ENCODE data around the gene GRPR.
A peak's percentile ranks its signal among the peaks of the same experiment; 100 is the strongest.

The GRPR gene

GRCh38 chrX:16114611-16115010 is 8.8 kb upstream of the GRPR start:
- H3K4me1 ChIP-seq: no peaks in the 10 kb centered on the region
- no peak for DNase-seq (ENCODE audit: low spot score in 2 of 2)
- H3K27me3 ChIP-seq (ENCODE audit: low read depth): no peaks in the 10 kb centered on the region
- peaks cover 3% of the 10 kb centered on the region; the same call in 1 of the 2 replicates for H3K9me3 ChIP-seq
- in situ Hi-C loops (cut with MboI; ENCODE audit: low sequenced_read_pairs): no loop called here
- no peak overlapping the region for H3K4me3 ChIP-seq
- no peaks in the 10 kb centered on the region for H3K36me3 ChIP-seq (replicated peaks)

GRCh38 chrX:16119353-16120220 is 3.8 kb upstream of the GRPR start:
- in situ Hi-C loops (cut with MboI; ENCODE audit: low sequenced_read_pairs): no loop called here
- no peaks in the 10 kb centered on the region for H3K4me1 ChIP-seq
- no peaks in the 10 kb centered on the region; the same call in 1 of the 2 replicates for H3K9me3 ChIP-seq
- no peaks in the 10 kb centered on the region for H3K36me3 ChIP-seq (replicated peaks)
- no peak overlapping the region for H3K4me3 ChIP-seq
- H3K27me3 ChIP-seq (ENCODE audit: low read depth): peaks cover 1% of the 10 kb centered on the region; the same call in 1 of the 2 replicates
- no peak for DNase-seq (ENCODE audit: low spot score in 2 of 2)

DNA sequence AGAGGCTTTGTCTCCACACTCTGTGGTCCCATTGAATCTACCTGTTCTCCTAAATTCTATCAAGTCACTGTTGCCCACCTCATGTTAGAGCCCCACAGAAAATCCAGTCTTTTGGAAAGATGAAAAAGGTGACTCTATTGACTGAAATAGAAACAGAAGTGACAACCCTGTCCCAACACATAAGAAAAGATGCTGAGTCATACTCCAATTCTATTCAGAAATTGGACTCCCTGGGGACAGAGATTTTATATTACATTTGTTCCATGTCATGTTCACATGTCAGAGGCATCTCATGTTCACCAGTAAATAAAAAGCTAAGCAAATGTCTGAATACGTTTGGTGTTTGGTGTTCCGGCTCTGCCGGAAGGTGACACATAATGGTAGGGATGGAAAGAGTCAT is 2.9 kb upstream of the GRPR start:
- Histone ChIP-seq H3K27me3 (ENCODE audit: low read depth) (peaks cover 8% of the 10 kb centered on the region), H3K36me3 (replicated peaks) (no peaks in the 10 kb centered on the region), H3K4me1 (no peaks in the 10 kb centered on the region), H3K4me3 (no peak overlapping the region), H3K9me3 (no peaks in the 10 kb centered on the region; the same call in 1 of the 2 replicates)
- DNase-seq (ENCODE audit: low spot score in 2 of 2): no peak
- in situ Hi-C loops (cut with MboI; ENCODE audit: low sequenced_read_pairs): no loop called here

GRCh38 chrX:16124201-16124600 is 836 bp downstream of the GRPR start:
- H3K9me3 ChIP-seq: no peaks in the 10 kb centered on the region; the same call in 1 of the 2 replicates
- H3K27me3 ChIP-seq (ENCODE audit: low read depth): peaks cover 17% of the 10 kb centered on the region
- in situ Hi-C loops (cut with MboI; ENCODE audit: low sequenced_read_pairs): no loop called here
- no peak for DNase-seq (ENCODE audit: low spot score in 2 of 2)
- H3K36me3 ChIP-seq (replicated peaks): no peaks in the 10 kb centered on the region
- no peak overlapping the region for H3K4me3 ChIP-seq
- no peaks in the 10 kb centered on the region for H3K4me1 ChIP-seq

DNA sequence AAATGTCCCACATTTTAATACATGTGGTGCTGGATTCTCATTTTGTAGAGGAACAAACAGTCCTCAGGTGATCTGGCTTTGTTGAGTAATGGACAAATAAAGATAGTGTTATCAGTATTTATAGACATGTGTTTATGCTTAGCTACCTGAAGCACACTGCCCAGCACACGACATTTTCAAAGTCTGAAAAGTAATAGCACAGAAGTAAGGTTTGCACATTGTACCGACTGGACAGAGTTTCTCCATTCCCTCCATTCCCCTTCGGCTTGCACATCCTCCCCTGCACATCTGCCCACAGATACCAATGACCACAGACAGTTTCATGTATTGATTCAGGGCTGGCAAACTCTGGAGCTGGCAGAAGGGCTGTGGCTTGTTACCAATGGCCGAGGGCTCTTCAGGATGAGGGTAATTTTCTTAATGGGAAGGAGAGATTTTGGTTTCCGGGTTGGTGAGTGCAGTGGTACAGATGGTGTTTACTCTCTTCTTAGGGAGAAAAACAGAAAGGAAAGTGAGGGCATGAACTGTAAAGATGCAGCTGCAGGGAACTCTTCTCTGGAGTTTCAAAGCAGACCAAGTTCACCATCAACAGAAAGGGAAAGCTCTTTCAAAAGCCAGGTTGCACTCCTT is 2.3 kb downstream of the GRPR start:
- no peaks in the 10 kb centered on the region for H3K36me3 ChIP-seq (replicated peaks)
- H3K9me3 ChIP-seq: no peaks in the 10 kb centered on the region; the same call in 1 of the 2 replicates
- no peaks in the 10 kb centered on the region for H3K4me1 ChIP-seq
- DNase-seq (ENCODE audit: low spot score in 2 of 2): no peak
- no peak overlapping the region for H3K4me3 ChIP-seq
- in situ Hi-C loops (cut with MboI; ENCODE audit: low sequenced_read_pairs): no loop called here
- peaks cover 17% of the 10 kb centered on the region for H3K27me3 ChIP-seq (ENCODE audit: low read depth)

GRCh38 chrX:16130707-16131106 is 7.3 kb downstream of the GRPR start:
- no peak for DNase-seq (ENCODE audit: low spot score in 2 of 2)
- in situ Hi-C loops (cut with MboI; ENCODE audit: low sequenced_read_pairs): no loop called here
- Histone ChIP-seq H3K27me3 (ENCODE audit: low read depth) (peaks cover 12% of the 10 kb centered on the region), H3K4me1 (no peaks in the 10 kb centered on the region), H3K4me3 (no peak overlapping the region), H3K9me3 (no peaks in the 10 kb centered on the region), H3K36me3 (replicated peaks) (no peaks in the 10 kb centered on the region)

DNA sequence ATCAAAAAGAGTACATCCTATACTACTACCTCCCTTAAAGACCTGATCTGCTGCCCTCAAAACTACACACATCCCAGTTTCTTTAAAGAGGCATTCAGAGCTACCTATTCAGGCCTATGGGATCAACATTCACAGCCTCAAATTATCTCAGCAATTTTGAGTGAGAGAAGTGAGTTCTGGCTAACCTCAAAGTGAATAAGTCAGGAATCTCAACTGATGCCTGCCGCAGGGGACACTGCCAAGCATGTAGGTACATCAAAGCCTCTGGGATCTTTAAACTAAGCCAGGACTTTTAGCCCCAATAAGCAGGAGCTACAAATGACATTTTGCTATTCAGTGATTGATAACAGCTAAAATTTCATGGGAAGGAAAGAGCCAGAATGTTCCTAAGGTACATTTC is 11.6 kb downstream of the GRPR start:
- Histone ChIP-seq H3K27me3 (ENCODE audit: low read depth) (peaks cover 5% of the 10 kb centered on the region; the same call in 1 of the 2 replicates), H3K36me3 (replicated peaks) (no peaks in the 10 kb centered on the region), H3K4me3 (no peak overlapping the region), H3K4me1 (no peaks in the 10 kb centered on the region), H3K9me3 (no peaks in the 10 kb centered on the region)
- in situ Hi-C loops (cut with MboI; ENCODE audit: low sequenced_read_pairs): no loop called here
- no peak for DNase-seq (ENCODE audit: low spot score in 2 of 2)

DNA sequence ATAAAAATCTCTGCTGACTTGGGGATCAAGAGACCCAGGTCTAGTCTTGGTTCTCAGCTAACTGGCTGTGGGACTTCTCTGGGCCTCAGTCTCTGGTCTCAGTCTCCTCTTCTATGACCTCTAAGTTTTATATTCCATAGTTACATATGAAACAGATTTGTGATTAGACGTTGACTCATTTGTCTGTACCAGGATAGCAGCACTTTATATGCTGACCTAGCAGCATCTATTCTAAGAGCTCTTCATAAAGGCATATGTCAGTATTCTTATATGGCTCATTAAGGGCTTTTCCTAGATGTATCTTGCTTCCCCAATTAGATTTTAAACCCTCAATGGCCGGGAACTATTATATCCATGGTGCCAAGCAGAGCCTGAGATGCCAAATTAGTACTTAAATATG is 12.7 kb downstream of the GRPR start:
- Histone ChIP-seq H3K36me3 (replicated peaks) (no peaks in the 10 kb centered on the region), H3K9me3 (no peaks in the 10 kb centered on the region), H3K4me3 (no peak overlapping the region), H3K27me3 (ENCODE audit: low read depth) (peaks cover 5% of the 10 kb centered on the region; the same call in 1 of the 2 replicates), H3K4me1 (peaks cover 3% of the 10 kb centered on the region)
- no peak for DNase-seq (ENCODE audit: low spot score in 2 of 2)
- in situ Hi-C loops (cut with MboI; ENCODE audit: low sequenced_read_pairs): no loop called here

GRCh38 chrX:16137416-16138107 is 14.2 kb downstream of the GRPR start:
- no peak overlapping the region for H3K4me3 ChIP-seq
- H3K36me3 ChIP-seq (replicated peaks): no peaks in the 10 kb centered on the region
- H3K9me3 ChIP-seq: no peaks in the 10 kb centered on the region
- H3K27me3 ChIP-seq (ENCODE audit: low read depth): no peaks in the 10 kb centered on the region; the same call in 1 of the 2 replicates
- no peak for DNase-seq (ENCODE audit: low spot score in 2 of 2)
- in situ Hi-C loops (cut with MboI; ENCODE audit: low sequenced_read_pairs): no loop called here
- H3K4me1 ChIP-seq: peaks cover 3% of the 10 kb centered on the region

DNA sequence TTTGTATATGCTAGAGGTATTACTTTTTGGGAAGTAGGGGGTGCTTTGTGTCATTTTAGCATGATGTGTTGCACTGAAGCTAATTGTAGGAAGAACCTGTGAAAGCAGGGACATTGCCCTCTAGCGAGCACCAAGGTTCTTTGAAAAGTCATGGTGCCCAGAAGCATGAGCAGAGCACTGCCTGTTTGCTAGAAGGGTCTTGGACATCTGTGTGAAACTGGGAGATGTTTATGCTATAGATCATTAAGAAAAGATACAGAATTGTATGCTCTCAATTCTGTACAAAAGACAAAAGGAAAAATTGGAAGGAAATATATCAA is 14.7 kb downstream of the GRPR start:
- in situ Hi-C loops (cut with MboI; ENCODE audit: low sequenced_read_pairs): no loop called here
- H3K27me3 ChIP-seq (ENCODE audit: low read depth): no peaks in the 10 kb centered on the region; the same call in 1 of the 2 replicates
- no peaks in the 10 kb centered on the region for H3K9me3 ChIP-seq
- no peaks in the 10 kb centered on the region for H3K36me3 ChIP-seq (replicated peaks)
- DNase-seq (ENCODE audit: low spot score in 2 of 2): peak in 1 of 2 experiments; percentile 31
- no peak overlapping the region for H3K4me3 ChIP-seq
- H3K4me1 ChIP-seq: peaks cover 3% of the 10 kb centered on the region

- H3K4me1 ChIP-seq: peaks cover 3% of the 10 kb centered on the region
- in situ Hi-C loops (cut with MboI; ENCODE audit: low sequenced_read_pairs): no loop called here
- H3K9me3 ChIP-seq: no peaks in the 10 kb centered on the region
- no peaks in the 10 kb centered on the region for H3K36me3 ChIP-seq (replicated peaks)
- peaks cover 6% of the 10 kb centered on the region; the same call in 1 of the 2 replicates for H3K27me3 ChIP-seq (ENCODE audit: low read depth)
- H3K4me3 ChIP-seq: no peak overlapping the region
- DNase-seq (ENCODE audit: low spot score in 2 of 2): no peak
Observed at GRCh38 chrX:16140448-16140847, 17.1 kb downstream of the GRPR start.

GRCh38 chrX:16140983-16141382 is 17.6 kb downstream of the GRPR start:
- no peaks in the 10 kb centered on the region for H3K9me3 ChIP-seq
- in situ Hi-C loops (cut with MboI; ENCODE audit: low sequenced_read_pairs): no loop called here
- H3K27me3 ChIP-seq (ENCODE audit: low read depth): peaks cover 6% of the 10 kb centered on the region; the same call in 1 of the 2 replicates
- H3K36me3 ChIP-seq (replicated peaks): no peaks in the 10 kb centered on the region
- no peak for DNase-seq (ENCODE audit: low spot score in 2 of 2)
- peaks cover 3% of the 10 kb centered on the region for H3K4me1 ChIP-seq
- no peak overlapping the region for H3K4me3 ChIP-seq

DNA sequence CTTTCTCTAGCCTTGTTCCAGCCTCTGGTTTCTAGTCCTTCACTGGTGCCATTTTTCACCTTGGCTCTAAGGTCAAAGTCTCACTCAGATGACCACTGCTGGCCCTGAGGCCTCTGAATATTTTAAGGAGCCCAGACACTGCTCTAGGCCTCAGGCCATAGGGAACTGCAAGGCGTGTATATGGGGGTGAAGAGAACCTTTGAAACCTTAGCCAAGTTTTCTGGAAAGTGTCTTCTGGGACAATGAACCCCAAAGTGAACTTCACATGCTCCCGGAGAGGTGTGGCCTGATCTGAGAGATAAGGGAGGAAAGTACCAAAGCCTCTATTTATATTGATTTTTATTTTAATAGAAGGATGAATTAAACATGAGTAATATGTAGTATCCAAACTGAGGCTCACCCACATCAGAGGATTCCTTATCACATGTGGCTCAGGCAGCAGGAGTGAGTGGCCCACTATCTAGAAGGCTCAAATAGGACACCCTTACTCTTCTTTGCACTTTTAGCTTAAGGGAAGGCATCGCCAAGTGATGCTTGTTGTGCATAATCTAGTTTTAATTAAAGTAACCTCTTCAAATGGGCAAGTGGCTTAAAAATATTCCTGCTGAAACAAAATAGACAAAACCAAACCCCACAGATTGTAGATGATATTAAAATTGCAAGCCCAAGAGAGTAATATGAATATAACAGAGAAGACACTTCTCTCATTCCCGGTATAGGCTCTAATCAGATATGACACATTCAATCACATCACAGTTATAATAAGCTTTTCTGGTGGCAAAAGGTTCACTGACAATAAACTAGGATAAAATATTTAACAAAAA is 18.3 kb downstream of the GRPR start:
- Histone ChIP-seq H3K4me1 (peaks cover 3% of the 10 kb centered on the region), H3K27me3 (ENCODE audit: low read depth) (peaks cover 6% of the 10 kb centered on the region; the same call in 1 of the 2 replicates), H3K9me3 (no peaks in the 10 kb centered on the region), H3K36me3 (replicated peaks) (no peaks in the 10 kb centered on the region), H3K4me3 (no peak overlapping the region)
- DNase-seq (ENCODE audit: low spot score in 2 of 2): no peak
- in situ Hi-C loops (cut with MboI; ENCODE audit: low sequenced_read_pairs): no loop called here

Data from HAP-1 (cell line).